IMR-90 (cell line): ENCODE results near the gene IL1R2. TPM values are rescaled to one million over a fixed set of nuclear protein-coding genes. Genes with fewer than 3 reads are reported as not detected.

Experiments
- ATAC-seq: fragments of 200-7000 bp; cut with Tn5 transposase; 2 replicates; pipeline ENCODE4 v1.9.1; 2020; ENCODE audit warnings: low read depth, mild to moderate bottlenecking, moderate library complexity
- BruUV-seq: library from RNA; stranded (reverse); fragments of 400-500 nt; replicated peaks from 2 replicates; lab custom pipeline; 2021; lab: Mats Ljungman, UMichigan
- CTCF ChIA-PET: fragments of 300-600 bp; formaldehyde crosslinking; extraction: SDS; loops from one replicate; lab custom pipeline; 2021; ENCODE audit warnings: antibody characterized with exemption; lab: Yijun Ruan, JAX
- POLR2A ChIA-PET: fragments of 300-600 bp; sonication (Branson Sonifier 250); formaldehyde crosslinking; loops from one replicate; lab custom pipeline; 2022; ENCODE audit warnings: antibody characterized with exemption; ENCODE audit not compliant: unreplicated experiment; lab: Charles Lee
- DNase-seq: peaks from one replicate; pipeline ENCODE4 v3.0.0; 2013
- H2AFZ ChIP-seq: replicated peaks from 2 replicates; pipeline ENCODE3; 2013; ENCODE audit warnings: low read length, mild to moderate bottlenecking; ENCODE audit not compliant: poor library complexity
- H2AK5ac ChIP-seq: 2 replicates; pipeline ENCODE4 v1.6.1; 2013; ENCODE audit warnings: low read depth, low read length, inconsistent platforms
- H2AK9ac ChIP-seq: replicated peaks from 2 replicates; pipeline ENCODE3; 2013; ENCODE audit warnings: mild to moderate bottlenecking, low read depth, low read length, moderate library complexity; ENCODE audit not compliant: poor library complexity
- H2BK120ac ChIP-seq: 2 replicates; pipeline ENCODE4 v1.6.1; 2013; ENCODE audit warnings: low read depth, low read length, inconsistent platforms
- H2BK15ac ChIP-seq: 3 replicates; pipeline ENCODE4 v1.6.1; 2013; ENCODE audit warnings: low read depth, low read length, inconsistent platforms
- H2BK20ac ChIP-seq: 2 replicates; pipeline ENCODE4 v1.6.1; 2013; ENCODE audit warnings: low read depth, mild to moderate bottlenecking, inconsistent platforms, low read length, moderate library complexity
- H2BK5ac ChIP-seq: 2 replicates; pipeline ENCODE4 v1.6.1; 2013; ENCODE audit warnings: mild to moderate bottlenecking, low read depth, low read length, inconsistent platforms; ENCODE audit not compliant: poor library complexity, severe bottlenecking
- H3K14ac ChIP-seq: replicated peaks from 2 replicates; pipeline ENCODE4 v1.6.1; 2013; ENCODE audit warnings: low read depth, low read length, inconsistent platforms
- H3K18ac ChIP-seq: 2 replicates; pipeline ENCODE4 v1.6.1; 2013; ENCODE audit warnings: low read depth, low read length, control low read depth
- H3K23ac ChIP-seq: 2 replicates; pipeline ENCODE4 v1.6.1; 2013; ENCODE audit warnings: low read depth, low read length, inconsistent platforms
- H3K27ac ChIP-seq: 2 replicates; pipeline ENCODE4 v1.5.1; 2013; ENCODE audit warnings: mild to moderate bottlenecking, control low read depth, low read length; ENCODE audit not compliant: insufficient read depth
- H3K27me3 ChIP-seq: 2 replicates; pipeline ENCODE4 v1.6.1; 2013; ENCODE audit warnings: low read length; ENCODE audit not compliant: control insufficient read depth, insufficient read depth
- H3K36me3 ChIP-seq: 2 replicates; pipeline ENCODE4 v1.6.1; 2013; ENCODE audit warnings: low read length, mixed read lengths; ENCODE audit not compliant: control insufficient read depth, insufficient read depth
- H3K4ac ChIP-seq: 2 replicates; pipeline ENCODE4 v1.6.1; 2013; ENCODE audit warnings: low read depth, low read length, inconsistent platforms
- H3K4me1 ChIP-seq: 2 replicates; pipeline ENCODE4 v1.6.1; 2013; ENCODE audit warnings: low read length, mixed read lengths; ENCODE audit not compliant: control insufficient read depth, insufficient read depth
- H3K4me2 ChIP-seq: 2 replicates; pipeline ENCODE4 v1.6.1; 2013; ENCODE audit warnings: low read depth, mild to moderate bottlenecking, control low read depth, low read length, moderate library complexity
- H3K4me3 ChIP-seq: 2 replicates; pipeline ENCODE4 v1.5.1; 2013; ENCODE audit warnings: low read depth, mild to moderate bottlenecking, control low read depth, low read length, moderate library complexity; ENCODE audit not compliant: insufficient read depth
- H3K56ac ChIP-seq: 2 replicates; pipeline ENCODE4 v1.6.1; 2013; ENCODE audit warnings: low read length, inconsistent platforms; ENCODE audit not compliant: insufficient read depth; ENCODE audit errors: extremely low read depth
- H3K79me1 ChIP-seq, 2 experiments: 2 replicates each; pipeline ENCODE4 v1.6.1; 2013; ENCODE audit warnings: low read length in 2 of 2, inconsistent platforms in 1 of 2, low read depth in 1 of 2
- H3K9ac ChIP-seq: 2 replicates; pipeline ENCODE4 v1.6.1; 2013; ENCODE audit warnings: low read depth, low read length, control low read depth
- H3K9me1 ChIP-seq: 2 replicates; pipeline ENCODE4 v1.6.1; 2013; ENCODE audit warnings: low read length, inconsistent platforms; ENCODE audit not compliant: insufficient read depth
- H3K9me3 ChIP-seq: 2 replicates; pipeline ENCODE4 v1.6.1; 2013; ENCODE audit warnings: low read length; ENCODE audit not compliant: control insufficient read depth, insufficient read depth
- H4K20me1 ChIP-seq: 2 replicates; pipeline ENCODE4 v1.6.1; 2013; ENCODE audit warnings: low read length, inconsistent platforms; ENCODE audit not compliant: insufficient read depth
- H4K5ac ChIP-seq: 2 replicates; pipeline ENCODE4 v1.6.1; 2013; ENCODE audit warnings: mild to moderate bottlenecking, low read depth, low read length, control low read depth
- H4K8ac ChIP-seq, 2 experiments: 2 replicates each; pipeline ENCODE4 v1.6.1; 2013; ENCODE audit warnings: low read depth in 2 of 2, low read length in 2 of 2, control low read depth in 1 of 2, inconsistent platforms in 1 of 2
- H4K91ac ChIP-seq: 2 replicates; pipeline ENCODE4 v1.6.1; 2013; ENCODE audit warnings: low read depth, low read length, inconsistent platforms; ENCODE audit not compliant: insufficient read depth
- BHLHE40 ChIP-seq: fragments of 150-350 bp; IDR thresholded peaks from 2 replicates; pipeline ENCODE4 v1.6.1; 2016; ENCODE audit warnings: mild to moderate bottlenecking, low read depth, low read length
- CEBPB ChIP-seq: IDR thresholded peaks from 2 replicates; pipeline ENCODE4 v1.6.1; 2012; ENCODE audit warnings: low read depth, low read length, improper control_type of control experiment
- CHD1 ChIP-seq: IDR thresholded peaks from 2 replicates; pipeline ENCODE4 v1.6.1; 2012; ENCODE audit warnings: low read depth, low read length, improper control_type of control experiment
- ELK1 ChIP-seq: fragments of 150-350 bp; IDR thresholded peaks from 2 replicates; pipeline ENCODE4 v1.6.1; 2016; ENCODE audit warnings: low read depth, mild to moderate bottlenecking, low read length, moderate library complexity, borderline replicate concordance
- FOS ChIP-seq: fragments of 150-350 bp; IDR thresholded peaks from 2 replicates; pipeline ENCODE4 v1.6.1; 2016; ENCODE audit warnings: low read depth, low read length
- MAFK ChIP-seq: IDR thresholded peaks from 2 replicates; pipeline ENCODE4 v1.6.1; 2012; ENCODE audit warnings: low read depth, low read length, improper control_type of control experiment
- MAZ ChIP-seq: IDR thresholded peaks from 2 replicates; pipeline ENCODE4 v1.6.1; 2012; ENCODE audit warnings: low read depth, mild to moderate bottlenecking, low read length, improper control_type of control experiment, moderate library complexity, borderline replicate concordance
- MXI1 ChIP-seq: IDR thresholded peaks from 2 replicates; pipeline ENCODE4 v1.6.1; 2012; ENCODE audit warnings: low read depth, mild to moderate bottlenecking, low read length, moderate library complexity, borderline replicate concordance
- NFE2L2 ChIP-seq: fragments of 150-350 bp; IDR thresholded peaks from 2 replicates; pipeline ENCODE4 v1.6.1; 2016; ENCODE audit warnings: low read depth, mild to moderate bottlenecking, low read length
- POLR2A ChIP-seq: IDR thresholded peaks from 2 replicates; pipeline ENCODE4 v1.6.1; 2012; ENCODE audit warnings: mild to moderate bottlenecking, low read depth, low read length
- RAD21 ChIP-seq: IDR thresholded peaks from 2 replicates; pipeline ENCODE4 v1.6.1; 2012; ENCODE audit warnings: low read length, improper control_type of control experiment
- RCOR1 ChIP-seq: IDR thresholded peaks from 2 replicates; pipeline ENCODE4 v1.6.1; 2012; ENCODE audit warnings: mild to moderate bottlenecking, low read length, improper control_type of control experiment; ENCODE audit not compliant: insufficient replicate concordance
- RFX5 ChIP-seq: IDR thresholded peaks from 2 replicates; pipeline ENCODE4 v1.8.0; 2012; ENCODE audit warnings: low read depth, mild to moderate bottlenecking, low read length, moderate library complexity
- SMC3 ChIP-seq: fragments of 150-350 bp; IDR thresholded peaks from 2 replicates; pipeline ENCODE4 v1.6.1; 2016; ENCODE audit warnings: low read depth, mild to moderate bottlenecking, antibody characterized with exemption, low read length, moderate library complexity
- USF2 ChIP-seq: fragments of 150-350 bp; IDR thresholded peaks from 2 replicates; pipeline ENCODE4 v1.6.1; 2017; ENCODE audit warnings: mild to moderate bottlenecking, antibody characterized with exemption, low read length, low read depth
- WGBS, 2 experiments: methylation state at CpG; one replicate each; pipeline versions ENCODE4 v1.1.5 to v1.1.7; 2013; ENCODE audit warnings: missing lambda C conversion rate in 2 of 2; ENCODE audit not compliant: insufficient read length in 1 of 2; ENCODE audit errors: extremely low coverage in 2 of 2; 5-methylcytosine and 5-hydroxymethylcytosine counted together
- dilution Hi-C: fragments of 300-500 bp; cut with HindIII; formaldehyde crosslinking; loops from one replicate; pipeline ENCODE4 v1.14.3; 2018; ENCODE audit warnings: low sequenced_read_pairs; ENCODE audit not compliant: unreplicated experiment
- in situ Hi-C: fragments of 300-500 bp; cut with MboI; formaldehyde crosslinking; loops from 3 replicates; pipeline ENCODE4 v1.14.3; 2019; ENCODE audit warnings: low sequenced_read_pairs, inconsistent platforms, mixed read lengths
- intact Hi-C: fragments of 100-400 bp; cut with micrococcal nuclease; formaldehyde crosslinking; loops from 2 replicates; pipeline ENCODE4 v1.10.0; 2022
- polyA plus RNA-seq, 3 experiments: library from polyadenylated mRNA; depleted of rRNA; stranded (reverse); fragments of >200 nt; gene quantifications; 2 replicates each; pipeline ENCODE4 v1.2.3, GENCODE V29; 2012; ENCODE audit warnings: low replicate concordance in 1 of 3
- total RNA-seq: library from RNA; depleted of rRNA; stranded (reverse); fragments of >200 nt; gene quantifications from 2 replicates; pipeline ENCODE4 v1.2.3, GENCODE V29; 2012
- TF ChIP-seq, protein P1 (sequence below): conservative IDR thresholded peaks from 2 replicates; pipeline ENCODE4 v1.5.1; 2012; ENCODE audit warnings: mild to moderate bottlenecking, low read depth, low read length, improper control_type of control experiment

Gene IL1R2
- total and polyA plus RNA-seq, 2 of the 4 experiments (the other 2 are of a cell fraction): not detected

GRCh38 chr2:101947374-101947773, 44.4 kb upstream of the IL1R2 start:
- intact Hi-C loops (no loop called here), in situ Hi-C loops (no loop called here), dilution Hi-C loops (no loop called here)
- Histone ChIP-seq H4K91ac (no peak overlapping the region), H4K8ac (no peak overlapping the region), H2BK15ac (no peak overlapping the region), H3K14ac (no peak overlapping the region), H3K79me1 (no peaks in the 10 kb centered on the region), H4K20me1 (no peaks in the 10 kb centered on the region), H3K4me2 (no peak overlapping the region), H2AK9ac (no peak overlapping the region), H3K9ac (no peak overlapping the region), H3K9me1 (no peaks in the 10 kb centered on the region), H2BK20ac (no peak overlapping the region), H2BK120ac (no peak overlapping the region), H3K23ac (no peak overlapping the region), H3K27ac (no peak overlapping the region), H2AK5ac (no peak overlapping the region), H3K4ac (no peak overlapping the region), H2AFZ (no peak overlapping the region), H2BK5ac (no peak overlapping the region), H3K4me1 (no peaks in the 10 kb centered on the region; the same call in 1 of the 2 replicates), H4K5ac (no peak overlapping the region), H3K18ac (no peak overlapping the region), H3K4me3 (no peak overlapping the region), H3K56ac (no peak overlapping the region), H3K27me3 (peaks cover 10% of the 10 kb centered on the region), H3K9me3 (no peaks in the 10 kb centered on the region; the same call in 1 of the 2 replicates), H3K36me3 (no peaks in the 10 kb centered on the region)
- ChIA-PET POLR2A (no interaction called here), CTCF (no interaction called here)
- TF ChIP-seq CEBPB (no peak), RCOR1 (no peak), RAD21 (no peak), USF2 (no peak), NFE2L2 (no peak), POLR2A (no peak), MAFK (no peak), RFX5 (no peak), SMC3 (no peak), MAZ (no peak), ELK1 (no peak), CHD1 (no peak), BHLHE40 (no peak), MXI1 (no peak), FOS (no peak)
- TF ChIP-seq, protein P1, sequence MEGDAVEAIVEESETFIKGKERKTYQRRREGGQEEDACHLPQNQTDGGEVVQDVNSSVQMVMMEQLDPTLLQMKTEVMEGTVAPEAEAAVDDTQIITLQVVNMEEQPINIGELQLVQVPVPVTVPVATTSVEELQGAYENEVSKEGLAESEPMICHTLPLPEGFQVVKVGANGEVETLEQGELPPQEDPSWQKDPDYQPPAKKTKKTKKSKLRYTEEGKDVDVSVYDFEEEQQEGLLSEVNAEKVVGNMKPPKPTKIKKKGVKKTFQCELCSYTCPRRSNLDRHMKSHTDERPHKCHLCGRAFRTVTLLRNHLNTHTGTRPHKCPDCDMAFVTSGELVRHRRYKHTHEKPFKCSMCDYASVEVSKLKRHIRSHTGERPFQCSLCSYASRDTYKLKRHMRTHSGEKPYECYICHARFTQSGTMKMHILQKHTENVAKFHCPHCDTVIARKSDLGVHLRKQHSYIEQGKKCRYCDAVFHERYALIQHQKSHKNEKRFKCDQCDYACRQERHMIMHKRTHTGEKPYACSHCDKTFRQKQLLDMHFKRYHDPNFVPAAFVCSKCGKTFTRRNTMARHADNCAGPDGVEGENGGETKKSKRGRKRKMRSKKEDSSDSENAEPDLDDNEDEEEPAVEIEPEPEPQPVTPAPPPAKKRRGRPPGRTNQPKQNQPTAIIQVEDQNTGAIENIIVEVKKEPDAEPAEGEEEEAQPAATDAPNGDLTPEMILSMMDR: no peak
- DNase-seq (no peak), ATAC-seq (no peak)
- no TSS peak for BruUV-seq
- WGBS, 2 experiments: no CpG with 5 or more reads among the region's 3 CpGs
